ENCODE data around the gene FBXO22. TPM values are rescaled to one million over a fixed set of nuclear protein-coding genes. Genes with fewer than 3 reads are reported as not detected.
"Not testable (repeated sequence)": the region's sequence is repeated elsewhere in the genome, so short reads cannot be mapped to it uniquely, and the experiment has no call there.

FBXO22 gene
- total RNA-seq, 2 experiments from 2014 or later: 5.4 to 7.4 TPM

DNA sequence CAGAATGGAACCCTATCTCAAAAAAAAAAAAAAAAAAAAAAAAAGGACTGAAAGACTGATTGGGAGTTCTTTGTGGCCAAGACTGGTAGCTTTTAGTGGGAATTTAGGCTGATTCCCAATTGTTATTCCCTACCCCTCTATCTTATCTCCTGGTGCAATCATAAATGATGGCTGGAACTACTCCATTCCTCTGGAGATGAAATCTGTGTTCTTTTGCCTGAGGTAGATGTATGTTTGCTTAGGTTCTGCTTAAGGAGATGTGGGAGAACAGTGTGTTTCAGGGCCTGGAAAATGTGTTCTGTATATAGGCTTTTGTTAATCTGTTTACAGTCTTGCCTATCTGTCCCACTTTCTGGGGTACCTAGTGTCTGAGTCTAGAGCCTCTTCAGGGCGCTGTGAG lies 40.9 kb upstream of the FBXO22 start:
- TF ChIP-seq, protein P1, sequence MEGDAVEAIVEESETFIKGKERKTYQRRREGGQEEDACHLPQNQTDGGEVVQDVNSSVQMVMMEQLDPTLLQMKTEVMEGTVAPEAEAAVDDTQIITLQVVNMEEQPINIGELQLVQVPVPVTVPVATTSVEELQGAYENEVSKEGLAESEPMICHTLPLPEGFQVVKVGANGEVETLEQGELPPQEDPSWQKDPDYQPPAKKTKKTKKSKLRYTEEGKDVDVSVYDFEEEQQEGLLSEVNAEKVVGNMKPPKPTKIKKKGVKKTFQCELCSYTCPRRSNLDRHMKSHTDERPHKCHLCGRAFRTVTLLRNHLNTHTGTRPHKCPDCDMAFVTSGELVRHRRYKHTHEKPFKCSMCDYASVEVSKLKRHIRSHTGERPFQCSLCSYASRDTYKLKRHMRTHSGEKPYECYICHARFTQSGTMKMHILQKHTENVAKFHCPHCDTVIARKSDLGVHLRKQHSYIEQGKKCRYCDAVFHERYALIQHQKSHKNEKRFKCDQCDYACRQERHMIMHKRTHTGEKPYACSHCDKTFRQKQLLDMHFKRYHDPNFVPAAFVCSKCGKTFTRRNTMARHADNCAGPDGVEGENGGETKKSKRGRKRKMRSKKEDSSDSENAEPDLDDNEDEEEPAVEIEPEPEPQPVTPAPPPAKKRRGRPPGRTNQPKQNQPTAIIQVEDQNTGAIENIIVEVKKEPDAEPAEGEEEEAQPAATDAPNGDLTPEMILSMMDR (IDR thresholded peaks at IDR 0.05): no peak
- H3K4me3 ChIP-seq (ENCODE audit: low read length): no peak overlapping the region
- H3K27ac ChIP-seq (ENCODE audit: low read depth in 1 of 2, low read length in 2 of 2): no peak overlapping the region
- no peaks in the 10 kb centered on the region for H3K9me3 ChIP-seq (ENCODE audit: control insufficient read depth in 1 of 2, insufficient read depth in 1 of 2, low read length in 2 of 2)
- CTCF ChIA-PET: interaction anchor here (1.6 kb wide), 1 partner anchor 20 kb away, joined by 3 read pairs; the partner anchor contains the start of gene UBE2Q2
- Mint-ChIP-seq H3K36me3 (ENCODE audit: low read depth) (peaks cover 91% of the 10 kb centered on the region), H3K27me3 (no peaks in the 10 kb centered on the region), H3K27ac (no peak overlapping the region), H3K4me1 (ENCODE audit: low read depth) (peaks cover 77% of the 10 kb centered on the region), H3K4me3 (no peak overlapping the region), H3K9me3 (no peaks in the 10 kb centered on the region)
- intact Hi-C loops (cut with DNase I, micrococcal nuclease): loop anchor here in 1 of 2 experiments (2.0 to 5.0 kb wide), 2 partner anchors 18 to 40 kb away; partner anchors contain the start of gene FBXO22
- DNase-seq (no peak), ATAC-seq (ENCODE audit: poor library complexity) (no peak)
- POLR2A ChIA-PET: interaction anchor here (1.1 kb wide), 1 partner anchor 20 kb away, joined by 4 read pairs; no protein-coding TSS in a partner anchor
- H3K4me1 ChIP-seq (ENCODE audit: insufficient read depth, low read length): no peaks in the 10 kb centered on the region
- peaks cover 45% of the 10 kb centered on the region for H3K36me3 ChIP-seq (ENCODE audit: insufficient read depth, low read length)
- H3K27me3 ChIP-seq (ENCODE audit: control insufficient read depth in 1 of 2, insufficient read depth in 2 of 2, low read length in 2 of 2): no peaks in the 10 kb centered on the region

DNA sequence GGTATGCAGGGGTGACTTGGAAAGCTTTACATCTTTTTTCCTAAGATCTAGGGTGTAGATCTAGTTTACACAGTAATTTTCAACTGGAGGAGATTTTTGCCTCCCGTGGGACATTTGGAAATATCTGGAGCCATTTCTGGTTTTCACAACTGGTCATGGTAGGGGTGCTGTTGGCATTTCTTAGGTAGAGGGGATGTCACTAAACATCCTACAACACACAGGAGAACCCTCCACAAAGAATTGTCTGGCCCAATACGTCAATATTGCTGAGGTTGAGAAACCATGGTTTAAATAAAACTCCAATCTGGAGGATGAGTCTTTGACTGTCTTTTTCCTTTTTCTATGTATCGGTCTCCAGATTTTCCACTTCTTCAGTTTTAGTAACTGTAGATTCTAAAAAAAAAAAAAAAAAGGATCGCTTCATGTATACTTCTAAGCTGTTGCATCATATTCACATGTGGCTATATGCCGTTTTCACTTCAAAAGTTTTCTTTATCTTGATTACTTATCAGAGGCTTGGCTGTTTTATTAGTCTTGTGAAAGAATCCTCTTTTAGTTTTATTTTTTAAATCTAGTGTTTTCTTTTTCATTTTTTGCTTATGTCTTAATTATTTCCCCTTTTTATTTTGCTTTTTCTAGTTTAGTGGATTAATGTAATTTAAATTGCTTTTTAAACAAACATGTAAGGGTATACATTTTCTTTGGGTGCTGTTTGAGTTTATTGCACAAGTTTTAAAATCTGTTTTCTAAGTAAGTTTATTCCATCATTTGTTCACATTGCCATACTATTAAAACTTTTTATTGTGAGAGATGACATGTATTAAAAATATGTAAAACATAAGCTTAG lies 39.2 kb upstream of the FBXO22 start:
- Mint-ChIP-seq H3K9me3 (no peaks in the 10 kb centered on the region), H3K27me3 (no peaks in the 10 kb centered on the region), H3K4me1 (ENCODE audit: low read depth) (peaks cover 66% of the 10 kb centered on the region), H3K36me3 (ENCODE audit: low read depth) (peaks cover 91% of the 10 kb centered on the region), H3K4me3 (no peak overlapping the region), H3K27ac (no peak overlapping the region)
- Histone ChIP-seq H3K4me3 (ENCODE audit: low read length) (no peak overlapping the region), H3K27ac (ENCODE audit: low read depth in 1 of 2, low read length in 2 of 2) (no peak overlapping the region), H3K36me3 (ENCODE audit: insufficient read depth, low read length) (peaks cover 41% of the 10 kb centered on the region), H3K9me3 (ENCODE audit: control insufficient read depth in 1 of 2, insufficient read depth in 1 of 2, low read length in 2 of 2) (no peaks in the 10 kb centered on the region), H3K27me3 (ENCODE audit: control insufficient read depth in 1 of 2, insufficient read depth in 2 of 2, low read length in 2 of 2) (no peaks in the 10 kb centered on the region), H3K4me1 (ENCODE audit: insufficient read depth, low read length) (no peaks in the 10 kb centered on the region)
- ChIA-PET POLR2A (no interaction called here), CTCF (interaction anchor here (0.6 kb wide), 1 partner anchor 9 kb away, joined by 3 read pairs; no protein-coding TSS in a partner anchor)
- TF ChIP-seq, protein P1 (IDR thresholded peaks at IDR 0.05): no peak
- no peak for DNase-seq
- ATAC-seq (ENCODE audit: poor library complexity): no peak
- intact Hi-C loops (cut with DNase I, micrococcal nuclease): loop anchor here in 1 of 2 experiments (5.0 kb wide), 1 partner anchor 38 kb away; the partner anchor contains the start of gene FBXO22

DNA sequence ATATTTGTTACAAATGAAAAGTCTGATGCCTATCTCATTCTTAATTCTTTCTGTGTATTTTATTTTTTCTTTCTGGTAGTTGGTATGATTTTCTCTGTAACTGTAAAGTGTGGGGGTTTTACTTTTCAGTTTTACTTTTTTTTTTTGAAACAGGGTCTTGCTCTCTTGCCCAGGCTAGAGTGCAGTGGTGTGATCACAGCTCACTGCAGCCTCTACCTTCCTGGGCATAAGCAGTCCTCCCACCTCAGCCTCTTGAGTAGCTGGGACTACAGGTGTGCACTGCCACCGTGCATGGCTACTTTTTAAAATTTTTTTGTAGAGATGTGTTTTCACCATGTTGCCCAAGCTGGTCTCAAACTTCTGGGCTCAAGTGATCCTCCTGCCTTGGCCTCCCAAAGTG lies 37.6 kb upstream of the FBXO22 start:
- DNase-seq; intact Hi-C loops (cut with DNase I, micrococcal nuclease); CTCF ChIA-PET; H3K4me3 Mint-ChIP-seq; H3K9me3 Mint-ChIP-seq; H3K9me3 ChIP-seq (ENCODE audit: control insufficient read depth in 1 of 2, insufficient read depth in 1 of 2, low read length in 2 of 2); H3K27me3 Mint-ChIP-seq; H3K27ac ChIP-seq (ENCODE audit: low read depth in 1 of 2, low read length in 2 of 2); H3K4me3 ChIP-seq (ENCODE audit: low read length); H3K27me3 ChIP-seq (ENCODE audit: control insufficient read depth in 1 of 2, insufficient read depth in 2 of 2, low read length in 2 of 2); H3K4me1 ChIP-seq (ENCODE audit: insufficient read depth, low read length); H3K27ac Mint-ChIP-seq; ATAC-seq (ENCODE audit: poor library complexity): not testable (repeated sequence)
- H3K36me3 ChIP-seq (ENCODE audit: insufficient read depth, low read length): peaks cover 43% of the 10 kb centered on the region
- peaks cover 52% of the 10 kb centered on the region for H3K4me1 Mint-ChIP-seq (ENCODE audit: low read depth)
- H3K36me3 Mint-ChIP-seq (ENCODE audit: low read depth): peaks cover 89% of the 10 kb centered on the region
- POLR2A ChIA-PET: interaction anchor here (0.7 kb wide), 1 partner anchor 24 kb away, joined by 3 read pairs; no protein-coding TSS in a partner anchor

Data from CD4-positive, alpha-beta T cell (primary cell).